Fibroblast of gingiva (primary cell): ENCODE data around the gene NKIRAS1.
A peak's percentile ranks its signal among the peaks of the same experiment; 100 is the strongest.
"Not testable (repeated sequence)": the region's sequence is repeated elsewhere in the genome, so short reads cannot be mapped to it uniquely, and the experiment has no call there.

Experiments used
- DNase-seq: peaks from one replicate; pipeline ENCODE4 v3.0.0-alpha.2; 2011; ENCODE audit warnings: low read depth

NKIRAS1 gene

GRCh38 chr3:23870663-23871043 is 46.1 kb downstream of the NKIRAS1 start:
- DNase-seq, result not testable (repeated sequence)

- DNase-seq, result no peak
These were observed 46.7 kb downstream of the NKIRAS1 start for GRCh38 chr3:23869977-23870662.

- DNase-seq, result no peak
These were observed 49.0 kb downstream of the NKIRAS1 start for GRCh38 chr3:23867838-23868237.

GRCh38 chr3:23867400-23867799 is 49.4 kb downstream of the NKIRAS1 start:
- no peak for DNase-seq

GRCh38 chr3:23865595-23866396 is 51.0 kb downstream of the NKIRAS1 start:
- no peak for DNase-seq

- no peak for DNase-seq
These were observed 51.9 kb downstream of the NKIRAS1 start for GRCh38 chr3:23864931-23865330.

- DNase-seq, result no peak
These were observed 53.7 kb downstream of the NKIRAS1 start for GRCh38 chr3:23863060-23863459.

- DNase-seq, result no peak
These were observed 55.1 kb downstream of the NKIRAS1 start for GRCh38 chr3:23861689-23862088.

- no peak for DNase-seq
These were observed 56.9 kb downstream of the NKIRAS1 start for GRCh38 chr3:23859839-23860382.

- peak; percentile 66 for DNase-seq
These were observed 57.6 kb downstream of the NKIRAS1 start for GRCh38 chr3:23859012-23859743.

- DNase-seq, result peak; percentile 40
These were observed 60.5 kb downstream of the NKIRAS1 start for GRCh38 chr3:23856286-23856685.

GRCh38 chr3:23849462-23849861 is 67.3 kb downstream of the NKIRAS1 start:
- DNase-seq, result not testable (repeated sequence)

GRCh38 chr3:23845326-23846216 is 71.2 kb downstream of the NKIRAS1 start:
- no peak for DNase-seq

- DNase-seq, result no peak
These were observed 72.9 kb downstream of the NKIRAS1 start for GRCh38 chr3:23843869-23844268.
